HG03378 (cell line): ENCODE results near the gene RAB19.
"Not testable (repeated sequence)": the region's sequence is repeated elsewhere in the genome, so short reads cannot be mapped to it uniquely, and the experiment has no call there.

Experiments used
- ATAC-seq: cut with Tn5 transposase; IDR thresholded peaks from one replicate; pipeline ENCODE4 v1.9.1; 2021; ENCODE audit warnings: mild to moderate bottlenecking, moderate library complexity; ENCODE audit not compliant: unreplicated experiment

The RAB19 gene

GRCh38 chr7:140453273-140453672 lies 49.4 kb downstream of the RAB19 start:
- no peak for ATAC-seq

- not testable (repeated sequence) for ATAC-seq
Measured at GRCh38 chr7:140453785-140454656, 50.2 kb downstream of the RAB19 start.

DNA sequence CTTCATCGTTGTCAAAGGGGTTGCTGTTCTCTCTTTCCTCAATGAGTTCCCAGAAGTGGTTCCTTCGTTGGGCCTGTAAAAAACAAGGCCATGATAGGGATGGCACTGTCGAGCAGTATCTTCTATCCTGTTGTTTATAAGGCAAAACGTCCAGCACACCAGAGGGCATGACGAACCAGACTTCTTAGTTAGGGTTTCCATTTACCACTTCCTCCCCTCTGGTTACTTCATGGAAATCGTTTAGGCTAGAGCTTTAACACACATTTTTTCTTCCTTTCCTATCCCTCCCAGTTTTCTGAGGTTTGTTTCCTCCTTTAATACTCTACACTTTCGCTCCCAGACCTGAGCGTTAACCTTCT lies 50.8 kb downstream of the RAB19 start:
- no peak for ATAC-seq

DNA sequence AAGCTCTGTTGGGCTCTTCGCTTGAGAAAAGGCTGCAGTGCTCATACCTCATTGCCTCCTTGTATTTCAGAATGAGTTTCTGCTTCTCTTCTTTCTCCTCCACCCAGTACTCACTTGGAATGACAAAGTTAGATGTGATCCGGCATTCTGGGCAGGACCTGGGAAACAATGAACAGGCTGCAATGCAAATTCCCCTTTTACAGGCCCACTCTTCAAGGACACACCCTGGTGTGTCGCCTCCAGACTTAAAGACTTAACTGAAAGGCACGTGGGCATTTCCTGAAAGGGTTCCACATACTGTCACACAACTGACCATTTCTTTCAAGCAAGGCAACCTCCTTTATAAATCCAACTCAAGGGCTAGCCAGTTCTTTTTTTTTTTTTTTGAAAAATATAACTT lies 51.9 kb downstream of the RAB19 start:
- ATAC-seq = no peak

GRCh38 chr7:140456551-140457051 lies 52.7 kb downstream of the RAB19 start:
- no peak for ATAC-seq

GRCh38 chr7:140458201-140458600 lies 54.3 kb downstream of the RAB19 start:
- ATAC-seq = no peak

DNA sequence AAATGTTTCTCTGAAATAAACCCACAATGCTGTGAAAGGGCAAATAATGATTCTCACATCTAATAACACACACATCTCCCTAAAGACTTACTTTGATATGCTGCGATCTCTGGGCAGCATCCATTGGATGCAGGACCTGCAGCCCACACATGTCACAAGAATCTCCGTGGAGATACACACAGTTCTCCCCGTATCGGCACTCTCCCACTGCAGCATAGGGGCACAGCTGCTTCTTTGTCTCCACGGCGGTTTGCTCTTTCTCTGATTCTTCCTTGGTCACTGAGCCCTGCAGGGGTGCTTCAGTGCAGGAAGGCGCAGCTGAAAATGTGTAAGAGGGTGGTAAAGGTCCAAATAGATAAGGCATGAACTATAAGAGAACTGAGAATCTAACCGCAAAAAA lies 55.1 kb downstream of the RAB19 start:
- ATAC-seq = no peak

GRCh38 chr7:140463111-140463510 lies 59.3 kb downstream of the RAB19 start:
- ATAC-seq = no peak

- no peak for ATAC-seq
Measured at GRCh38 chr7:140475747-140476333, 72.0 kb downstream of the RAB19 start.

DNA sequence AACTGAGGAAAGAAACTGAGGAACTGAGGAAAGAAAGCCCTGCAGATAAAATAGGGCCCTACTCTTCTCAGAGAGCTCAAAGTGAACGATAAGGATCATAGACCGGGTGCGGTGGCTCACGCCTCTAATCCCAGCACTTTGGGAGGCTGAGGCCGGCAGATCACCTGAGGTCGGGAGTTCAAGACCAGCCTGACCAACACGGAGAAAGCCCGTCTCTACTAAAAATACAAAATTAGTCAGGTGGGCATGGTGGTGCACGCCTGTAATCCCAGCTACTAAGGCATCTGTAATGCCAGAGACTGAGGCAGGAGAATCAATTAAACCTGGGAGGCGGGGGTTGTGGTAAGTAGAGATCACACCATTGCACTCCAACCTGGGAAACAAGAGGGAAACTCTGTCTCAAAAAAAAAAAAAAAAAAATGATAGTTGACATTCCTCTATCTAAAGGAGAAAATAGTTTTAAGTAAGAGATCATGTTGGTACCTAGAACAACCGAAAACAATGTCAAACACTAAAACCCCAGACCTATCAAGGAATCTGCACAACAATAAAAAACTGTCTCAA lies 72.9 kb downstream of the RAB19 start:
- ATAC-seq = no peak
